ENCODE data around the gene NPFFR1. TPM values are rescaled to one million over a fixed set of nuclear protein-coding genes. Genes with fewer than 3 reads are reported as not detected.

Gene NPFFR1
- total RNA-seq, 4 donors from 2014 or later, result 0.16 TPM; not detected in 3

DNA sequence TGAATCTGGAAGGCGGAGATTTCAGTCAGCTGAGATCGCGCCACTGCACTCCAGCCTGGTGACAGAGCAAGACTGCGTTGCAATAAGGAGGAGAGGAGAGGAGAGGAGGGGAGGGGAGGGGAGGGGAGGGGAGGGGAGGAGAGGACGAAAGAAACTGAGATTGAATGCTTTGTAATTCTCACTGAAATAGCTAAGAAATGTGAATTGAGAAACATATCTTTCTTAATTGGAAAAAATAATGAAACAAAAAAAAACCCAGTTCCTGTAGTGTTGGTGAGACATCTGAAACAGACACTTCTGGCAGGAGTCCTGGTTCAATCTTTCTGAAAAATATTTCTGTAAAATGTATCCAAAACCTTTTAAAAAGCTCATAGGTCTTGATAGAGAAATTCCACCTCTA lies 77.0 kb downstream of the NPFFR1 start:
- H3K4me1 ChIP-seq, result no peaks in the 10 kb centered on the region
- no peaks in the 10 kb centered on the region for H3K27me3 ChIP-seq
- intact Hi-C loops (cut with DNase I; ENCODE audit: low total_unique reads), result no loop called here
- no peak for DNase-seq
- no peak overlapping the region for H3K27ac ChIP-seq
- TF ChIP-seq, protein P1, sequence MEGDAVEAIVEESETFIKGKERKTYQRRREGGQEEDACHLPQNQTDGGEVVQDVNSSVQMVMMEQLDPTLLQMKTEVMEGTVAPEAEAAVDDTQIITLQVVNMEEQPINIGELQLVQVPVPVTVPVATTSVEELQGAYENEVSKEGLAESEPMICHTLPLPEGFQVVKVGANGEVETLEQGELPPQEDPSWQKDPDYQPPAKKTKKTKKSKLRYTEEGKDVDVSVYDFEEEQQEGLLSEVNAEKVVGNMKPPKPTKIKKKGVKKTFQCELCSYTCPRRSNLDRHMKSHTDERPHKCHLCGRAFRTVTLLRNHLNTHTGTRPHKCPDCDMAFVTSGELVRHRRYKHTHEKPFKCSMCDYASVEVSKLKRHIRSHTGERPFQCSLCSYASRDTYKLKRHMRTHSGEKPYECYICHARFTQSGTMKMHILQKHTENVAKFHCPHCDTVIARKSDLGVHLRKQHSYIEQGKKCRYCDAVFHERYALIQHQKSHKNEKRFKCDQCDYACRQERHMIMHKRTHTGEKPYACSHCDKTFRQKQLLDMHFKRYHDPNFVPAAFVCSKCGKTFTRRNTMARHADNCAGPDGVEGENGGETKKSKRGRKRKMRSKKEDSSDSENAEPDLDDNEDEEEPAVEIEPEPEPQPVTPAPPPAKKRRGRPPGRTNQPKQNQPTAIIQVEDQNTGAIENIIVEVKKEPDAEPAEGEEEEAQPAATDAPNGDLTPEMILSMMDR (IDR thresholded peaks at IDR 0.05), result no peak
- TF ChIP-seq POLR2AphosphoS5 (IDR thresholded peaks at IDR 0.05) (no peak), POLR2A (IDR thresholded peaks at IDR 0.05) (no peak), EP300 (IDR thresholded peaks at IDR 0.05; ENCODE audit: low read depth) (no peak)
- H3K4me3 ChIP-seq, result no peak overlapping the region
- peaks cover 0 to 77% (median 24%) of the 10 kb centered on the region in 4 donors for H3K36me3 ChIP-seq
- H3K9me3 ChIP-seq, result no peaks in the 10 kb centered on the region
- 100% methylated on average over 1 to 4 of the region's 5 CpGs for WGBS, 2 donors (ENCODE audit: low coverage in 1 of 2)
- in situ Hi-C loops (cut with MboI; ENCODE audit: low pct_ligation_motif_present in 1 of 4, low pct_unique_long_range_greater_than_20kb in 1 of 4, low sequenced_read_pairs in 3 of 4), result no loop called here

GRCh38 chr10:70201105-70201504 lies 82.7 kb downstream of the NPFFR1 start:
- intact Hi-C loops (cut with DNase I; ENCODE audit: low total_unique reads) (no loop called here), in situ Hi-C loops (cut with MboI; ENCODE audit: low pct_ligation_motif_present in 1 of 4, low pct_unique_long_range_greater_than_20kb in 1 of 4, low sequenced_read_pairs in 3 of 4) (no loop called here)
- no peak overlapping the region for H3K4me3 ChIP-seq
- no peaks in the 10 kb centered on the region for H3K4me1 ChIP-seq
- H3K36me3 ChIP-seq, result peaks cover 0 to 57% (median 23%) of the 10 kb centered on the region in 4 donors
- 91 to 93% methylated on average over 1 of the region's 1 CpG for WGBS, 2 donors (ENCODE audit: low coverage in 1 of 2)
- no peaks in the 10 kb centered on the region for H3K27me3 ChIP-seq
- no peaks in the 10 kb centered on the region for H3K9me3 ChIP-seq
- TF ChIP-seq, protein P1 (IDR thresholded peaks at IDR 0.05), result no peak
- TF ChIP-seq EP300 (IDR thresholded peaks at IDR 0.05; ENCODE audit: low read depth) (no peak), POLR2A (IDR thresholded peaks at IDR 0.05) (no peak), POLR2AphosphoS5 (IDR thresholded peaks at IDR 0.05) (no peak)
- no peak overlapping the region for H3K27ac ChIP-seq
- DNase-seq, result no peak

DNA sequence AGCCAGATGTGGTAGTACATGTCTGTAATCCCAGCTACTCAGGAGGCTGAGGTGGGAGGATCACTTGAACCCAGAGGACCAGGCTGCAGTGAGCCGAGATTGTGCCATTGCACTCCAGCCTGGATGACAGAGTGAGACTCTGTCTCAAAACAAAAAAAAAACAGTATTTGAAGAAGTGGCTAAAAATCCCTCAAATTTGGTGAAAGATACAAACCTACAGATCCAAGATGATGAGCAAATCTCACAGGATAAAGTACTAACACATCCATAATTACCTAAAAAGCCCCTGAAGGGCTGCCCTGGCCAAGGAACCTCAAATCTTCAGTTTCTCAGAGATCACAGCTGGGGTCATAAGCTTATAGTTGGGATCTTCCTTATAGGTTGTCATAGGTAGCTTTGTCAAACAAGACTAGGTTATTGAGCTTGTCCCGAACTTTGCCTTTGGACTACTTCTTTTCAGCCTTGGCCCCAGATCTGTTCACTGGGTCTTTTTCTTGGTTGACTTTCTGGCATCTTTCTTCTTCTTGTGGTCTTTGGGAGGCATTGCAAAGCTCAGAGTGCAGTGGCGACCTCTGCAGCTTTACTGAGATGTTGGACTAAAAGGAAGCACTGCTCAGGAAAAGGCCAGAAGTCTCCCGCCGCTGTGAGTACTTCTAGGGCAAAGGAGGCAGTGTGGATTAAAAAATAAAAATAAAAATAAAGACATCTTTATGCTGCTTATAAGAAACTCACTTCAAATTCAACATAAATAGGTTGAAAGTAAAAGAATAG lies 84.9 kb downstream of the NPFFR1 start:
- H3K27ac ChIP-seq, result no peak overlapping the region

More for the DNA sequence above, 84.9 kb downstream of the NPFFR1 start:
- in situ Hi-C loops (cut with MboI; ENCODE audit: low pct_ligation_motif_present in 1 of 4, low pct_unique_long_range_greater_than_20kb in 1 of 4, low sequenced_read_pairs in 3 of 4) (no loop called here), intact Hi-C loops (cut with DNase I; ENCODE audit: low total_unique reads) (no loop called here)
- H3K36me3 ChIP-seq, result peaks cover 0 to 43% (median 19%) of the 10 kb centered on the region in 4 donors
- H3K27me3 ChIP-seq, result no peaks in the 10 kb centered on the region
- DNase-seq, result no peak
- H3K4me3 ChIP-seq, result no peak overlapping the region
- H3K4me1 ChIP-seq, result no peaks in the 10 kb centered on the region
- TF ChIP-seq EP300 (IDR thresholded peaks at IDR 0.05; ENCODE audit: low read depth) (no peak), POLR2AphosphoS5 (IDR thresholded peaks at IDR 0.05) (no peak), POLR2A (IDR thresholded peaks at IDR 0.05) (no peak)
- TF ChIP-seq, protein P1 (IDR thresholded peaks at IDR 0.05), result no peak
- H3K9me3 ChIP-seq, result no peaks in the 10 kb centered on the region
- WGBS, 2 donors (ENCODE audit: low coverage in 1 of 2), result 93 to 97% methylated on average over 3 to 5 of the region's 5 CpGs

Small RNA genes lying within 50 kb of the gene (small RNA-seq; reads per million reads assigned to genes)
- gene RPS25P9, result 0 reads per million in 4 donors

Other genes starting within 250 kb of the NPFFR1 start
- 1 to 10 TPM; 1.6 to 8.6 (median 7.8) TPM for gene MACROH2A2, start 231.2 kb downstream of the NPFFR1 start, total RNA-seq
- 10 to 100 TPM in 3 of 4 donors, 1 to 10 TPM in 1; 3.8 to 27.0 (median 23.9) TPM for gene AIFM2, start 151.2 kb downstream of the NPFFR1 start, total RNA-seq
- gene TYSND1, start 137.3 kb downstream of the NPFFR1 start, total RNA-seq, result 10 to 100 TPM; 18.6 to 48.8 (median 21.9) TPM
- gene SAR1A, start 113.5 kb downstream of the NPFFR1 start, total RNA-seq, result 10 to 100 TPM; 35.2 to 93.9 (median 51.3) TPM
- gene PPA1, start 50.6 kb downstream of the NPFFR1 start, total RNA-seq, result 100 to 1,000 TPM in 2 of 4 donors, 10 to 100 TPM in 2; 14.1 to 113 (median 98.4) TPM
- 10 to 100 TPM in 1 of 4 donors, 1 to 10 TPM in 3; 2.8 to 10.5 (median 5.9) TPM for gene LRRC20, start 98.6 kb upstream of the NPFFR1 start, total RNA-seq
- 100 to 1,000 TPM in 3 of 4 donors, 10 to 100 TPM in 1; 43.6 to 117 (median 110) TPM for gene EIF4EBP2, start 120.1 kb upstream of the NPFFR1 start, total RNA-seq
- not detected for gene NODAL, start 157.7 kb upstream of the NPFFR1 start, total RNA-seq
- 1 to 10 TPM; 1.4 to 5.2 (median 4.0) TPM for gene PALD1, start 194.8 kb upstream of the NPFFR1 start, total RNA-seq

All from transverse colon (tissue), 4 donors.